IPS-NIHi11 (cell line): ENCODE results near the gene AUTS2.

ENCODE experiments used
- DNase-seq: peaks from one replicate; pipeline ENCODE4 v3.0.0; 2012; ENCODE audit warnings: mixed read lengths, low spot score

The AUTS2 gene

GRCh38 chr7:70069977-70070376 is 471.7 kb downstream of the AUTS2 start:
- no peak for DNase-seq

GRCh38 chr7:70071766-70072165 is 473.5 kb downstream of the AUTS2 start:
- DNase-seq = no peak

- DNase-seq = no peak
These were observed 473.9 kb downstream of the AUTS2 start for GRCh38 chr7:70072220-70072619.

GRCh38 chr7:70076325-70076724 is 478.1 kb downstream of the AUTS2 start:
- DNase-seq = no peak

- DNase-seq = no peak
These were observed 483.9 kb downstream of the AUTS2 start for GRCh38 chr7:70082099-70082611.

GRCh38 chr7:70091362-70091761 is 493.1 kb downstream of the AUTS2 start:
- no peak for DNase-seq

- DNase-seq = no peak
These were observed 494.3 kb downstream of the AUTS2 start for GRCh38 chr7:70092314-70093204.

- DNase-seq = no peak
These were observed 495.1 kb downstream of the AUTS2 start for GRCh38 chr7:70093205-70093904.

GRCh38 chr7:70094831-70095230 is 496.6 kb downstream of the AUTS2 start:
- DNase-seq = no peak

- DNase-seq = no peak
These were observed 499.4 kb downstream of the AUTS2 start for GRCh38 chr7:70097645-70098044.

GRCh38 chr7:70098133-70098561 is 499.9 kb downstream of the AUTS2 start:
- DNase-seq = no peak

- DNase-seq = no peak
These were observed 500.8 kb downstream of the AUTS2 start for GRCh38 chr7:70098905-70099672.

GRCh38 chr7:70104243-70104642 is 506.0 kb downstream of the AUTS2 start:
- no peak for DNase-seq

- no peak for DNase-seq
These were observed 514.8 kb downstream of the AUTS2 start for GRCh38 chr7:70113078-70113477.

GRCh38 chr7:70113536-70113935 is 515.3 kb downstream of the AUTS2 start:
- DNase-seq = no peak

- DNase-seq = no peak
These were observed 516.5 kb downstream of the AUTS2 start for GRCh38 chr7:70114806-70115205.

- no peak for DNase-seq
These were observed 518.0 kb downstream of the AUTS2 start for GRCh38 chr7:70116244-70116643.

- no peak for DNase-seq
These were observed 518.6 kb downstream of the AUTS2 start for GRCh38 chr7:70116867-70117266.

GRCh38 chr7:70120851-70121250 is 522.6 kb downstream of the AUTS2 start:
- no peak for DNase-seq

- DNase-seq = no peak
These were observed 533.5 kb downstream of the AUTS2 start for GRCh38 chr7:70131817-70132216.

- no peak for DNase-seq
These were observed 534.1 kb downstream of the AUTS2 start for GRCh38 chr7:70132226-70132851.
